ENCODE measurements around the gene COBL.
A peak's percentile ranks its signal among the peaks of the same experiment; 100 is the strongest.

The COBL gene

DNA sequence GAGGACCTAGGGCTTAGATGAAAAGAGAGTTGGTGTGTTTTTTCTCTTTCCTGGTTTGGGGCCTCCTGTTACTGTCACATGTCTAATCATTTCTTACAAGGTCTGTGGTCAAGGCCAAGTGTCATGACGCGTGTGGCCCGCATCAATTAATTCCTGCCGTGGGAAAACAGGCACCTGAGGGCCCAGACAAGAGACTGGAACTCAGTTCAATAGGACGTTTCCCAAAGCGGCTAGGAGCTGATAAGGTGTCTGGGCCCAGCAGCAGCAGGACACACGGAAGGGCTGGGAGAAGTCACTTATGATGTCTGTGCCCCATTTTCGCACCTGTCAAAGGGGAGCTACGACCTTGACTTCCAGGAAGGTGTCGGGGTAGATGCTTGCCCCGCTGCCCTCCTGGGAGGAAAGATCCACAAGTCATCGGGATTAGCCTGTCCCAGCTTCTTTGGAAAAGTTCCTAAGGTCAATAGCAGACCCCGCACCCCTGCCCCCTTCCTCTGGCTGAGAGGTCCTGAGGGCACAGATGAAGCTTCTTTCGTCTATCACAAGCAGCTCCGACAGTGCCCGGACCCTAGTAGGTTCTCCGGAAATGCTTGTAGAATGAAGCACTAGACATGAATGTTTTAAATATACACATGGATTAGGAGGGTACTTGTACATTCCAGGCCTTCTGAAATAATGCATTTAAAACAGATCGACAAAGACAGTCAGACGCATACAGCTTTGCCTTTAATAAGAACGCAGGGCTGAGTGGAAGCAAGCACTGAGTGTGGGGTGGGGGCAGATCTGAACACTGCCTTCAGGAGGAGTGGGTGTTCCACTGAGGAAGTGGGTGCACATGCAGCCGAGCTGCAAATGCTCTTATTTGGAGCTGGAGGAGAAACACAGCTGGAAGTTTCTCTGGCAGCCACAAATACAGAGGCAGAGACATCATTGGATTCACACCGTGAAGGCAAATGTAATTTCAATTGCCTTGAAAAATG, 296.4 kb downstream of the COBL start:
- DNase-seq (ENCODE audit: low spot score): no peak

GRCh38 chr7:51019191-51019844, 297.3 kb downstream of the COBL start:
- peak; percentile 25 for DNase-seq (ENCODE audit: low spot score)

GRCh38 chr7:51017576-51018535, 298.8 kb downstream of the COBL start:
- DNase-seq (ENCODE audit: low spot score): no peak

DNA sequence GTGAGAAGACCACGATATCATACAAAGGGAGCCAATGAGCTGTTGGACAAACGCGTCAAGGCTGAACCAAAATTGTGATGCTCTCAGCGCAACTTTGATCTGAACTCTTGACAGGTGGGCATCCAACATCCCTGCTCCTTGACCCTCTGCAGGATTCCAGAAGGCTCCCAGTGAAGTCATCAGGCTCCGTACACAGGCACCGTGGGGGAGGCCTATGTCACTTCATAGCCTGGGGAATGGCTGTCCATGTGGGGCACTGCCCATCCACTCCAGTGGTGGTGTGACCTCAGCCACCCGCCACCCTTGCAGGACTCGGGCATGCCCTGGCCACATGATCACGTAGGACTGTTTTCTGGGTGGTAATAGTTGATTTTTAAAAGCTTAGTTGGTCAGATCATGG, 300.1 kb downstream of the COBL start:
- DNase-seq (ENCODE audit: low spot score): no peak

DNA sequence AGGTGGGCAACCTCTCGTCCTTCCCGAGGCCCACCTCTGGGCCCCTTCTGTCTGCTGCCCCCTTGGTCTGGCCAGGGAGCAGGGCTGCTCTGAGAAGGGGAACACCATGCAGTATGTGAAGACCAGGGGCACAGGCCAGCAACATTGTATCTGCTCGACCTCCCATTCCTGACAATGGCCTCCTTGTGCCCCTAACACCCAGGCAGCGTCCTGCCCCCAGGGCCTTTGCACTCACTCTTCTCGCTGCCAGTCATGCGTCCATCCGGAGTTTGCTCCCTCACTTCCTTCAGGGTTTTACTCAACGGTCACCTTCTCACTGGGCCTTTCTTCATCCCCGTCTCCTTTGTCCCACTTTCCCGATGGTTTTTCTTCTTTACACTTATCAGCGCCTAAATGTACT, 301.0 kb downstream of the COBL start:
- DNase-seq (ENCODE audit: low spot score): no peak

DNA sequence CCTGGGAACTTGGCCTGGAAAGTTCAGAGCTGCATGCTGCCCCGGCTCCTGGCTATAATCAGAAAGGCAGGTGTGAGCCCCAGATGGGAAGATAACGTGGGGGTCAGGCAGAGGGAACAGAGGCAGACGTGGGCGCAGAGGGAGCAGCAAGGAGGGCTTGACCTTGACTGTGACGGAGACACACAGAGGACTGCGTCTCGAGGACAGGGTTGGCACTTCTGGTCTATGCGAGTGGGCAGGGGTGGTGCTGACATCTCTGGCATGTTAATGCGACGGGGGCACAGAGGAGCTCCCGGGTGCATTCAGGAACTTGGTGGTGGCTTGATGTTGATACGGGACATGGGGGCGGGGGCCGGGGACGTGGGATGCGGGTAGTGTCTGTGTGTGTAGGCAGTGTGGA, 301.8 kb downstream of the COBL start:
- DNase-seq (ENCODE audit: low spot score): no peak

- DNase-seq (ENCODE audit: low spot score): no peak
Measured at GRCh38 chr7:51013861-51014511, 302.6 kb downstream of the COBL start.

- DNase-seq (ENCODE audit: low spot score): peak; percentile 6
Measured at GRCh38 chr7:51013218-51013786, 303.3 kb downstream of the COBL start.

GRCh38 chr7:51012569-51013217, 303.9 kb downstream of the COBL start:
- peak; percentile 2 for DNase-seq (ENCODE audit: low spot score)

DNA sequence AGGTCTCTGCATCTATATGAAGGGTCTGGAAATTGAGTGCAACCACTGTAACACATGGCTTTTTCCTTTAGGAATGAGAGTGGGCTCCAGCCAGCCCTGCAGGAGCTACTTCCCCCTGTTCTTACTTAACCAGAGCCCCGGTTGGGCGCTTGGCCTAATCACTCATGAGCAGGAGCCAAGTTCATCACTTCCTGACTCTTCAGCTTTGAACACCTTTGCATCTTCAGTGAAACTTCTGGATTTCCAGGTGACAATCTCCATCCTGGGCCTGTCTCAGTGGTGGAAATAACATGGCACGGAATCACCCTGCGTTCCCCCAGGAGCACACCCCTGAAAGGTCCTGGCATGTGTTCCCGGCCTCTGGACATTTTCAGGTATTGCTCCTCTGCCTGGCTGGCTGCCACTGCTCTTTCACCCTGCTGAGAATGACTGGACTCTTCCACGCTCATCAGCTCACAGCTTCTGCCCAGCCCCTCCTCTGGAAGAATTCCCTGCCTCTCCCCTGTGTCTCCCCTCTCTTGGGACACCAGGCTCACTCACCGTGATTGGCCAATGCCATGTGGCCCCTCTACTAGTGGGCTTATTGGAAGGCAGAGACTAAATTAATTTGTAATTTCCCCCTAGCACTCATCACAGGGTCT, 304.8 kb downstream of the COBL start:
- DNase-seq (ENCODE audit: low spot score): peak; percentile 2

- no peak for DNase-seq (ENCODE audit: low spot score)
Measured at GRCh38 chr7:51010534-51010933, 306.1 kb downstream of the COBL start.

GRCh38 chr7:51009716-51010496, 306.7 kb downstream of the COBL start:
- no peak for DNase-seq (ENCODE audit: low spot score)

- DNase-seq (ENCODE audit: low spot score): peak; percentile 28
Measured at GRCh38 chr7:51007551-51008505, 308.8 kb downstream of the COBL start.

DNA sequence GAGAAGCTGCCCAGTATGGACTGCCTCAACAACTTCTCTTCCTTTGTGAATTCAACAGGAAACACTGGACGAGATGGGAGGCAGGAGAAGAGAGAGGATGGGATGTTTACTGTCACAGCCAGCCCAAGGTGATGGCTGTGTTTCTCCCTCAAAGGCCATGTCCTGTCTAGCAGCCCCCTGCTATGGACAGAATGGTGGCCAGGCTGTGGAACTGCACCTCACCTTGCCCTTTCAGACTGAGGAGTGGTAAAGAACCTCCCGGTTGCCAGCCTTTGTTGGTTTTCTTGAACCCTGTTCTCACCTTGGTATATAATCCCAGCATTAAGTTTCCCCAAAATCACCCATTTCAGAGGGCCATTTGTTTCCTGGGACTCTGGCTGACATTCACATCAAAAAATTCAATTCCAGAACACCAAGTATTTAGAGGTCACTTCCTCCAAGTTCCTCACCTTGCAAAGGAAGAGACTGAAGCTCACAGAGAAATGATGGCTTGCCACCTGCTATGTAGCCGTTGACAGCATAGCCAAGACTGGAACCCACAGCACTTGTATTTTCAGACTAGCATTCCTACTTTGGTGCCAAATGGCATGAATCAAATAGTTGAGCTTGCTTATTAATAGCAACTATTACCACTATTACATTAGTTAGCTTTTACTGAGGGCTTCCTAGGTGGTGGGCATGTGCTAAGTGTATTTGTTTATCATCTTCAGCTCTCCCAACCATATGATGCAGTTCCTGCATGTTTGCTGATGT, 309.9 kb downstream of the COBL start:
- no peak for DNase-seq (ENCODE audit: low spot score)

- DNase-seq (ENCODE audit: low spot score): no peak
Measured at GRCh38 chr7:51005074-51005473, 311.5 kb downstream of the COBL start.

DNA sequence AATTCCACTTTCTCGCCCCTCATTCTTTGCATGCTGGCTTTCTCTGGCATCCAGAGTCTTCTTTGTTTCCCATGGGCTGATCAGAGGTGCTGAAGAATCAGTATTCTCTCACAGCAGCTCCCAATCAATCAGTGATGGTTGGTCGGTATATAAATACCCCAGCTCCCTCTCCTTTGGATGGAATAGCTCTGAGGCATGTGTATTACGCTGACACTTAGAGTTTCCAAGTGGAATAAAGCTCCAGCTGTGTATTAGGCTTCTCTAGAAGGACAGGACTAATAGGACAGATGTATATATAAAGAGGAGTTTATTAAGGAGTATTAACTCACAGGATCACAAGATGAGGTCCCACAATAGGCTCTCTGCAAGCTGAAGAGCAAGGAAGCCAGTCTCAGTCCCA, 315.7 kb downstream of the COBL start:
- no peak for DNase-seq (ENCODE audit: low spot score)

DNA sequence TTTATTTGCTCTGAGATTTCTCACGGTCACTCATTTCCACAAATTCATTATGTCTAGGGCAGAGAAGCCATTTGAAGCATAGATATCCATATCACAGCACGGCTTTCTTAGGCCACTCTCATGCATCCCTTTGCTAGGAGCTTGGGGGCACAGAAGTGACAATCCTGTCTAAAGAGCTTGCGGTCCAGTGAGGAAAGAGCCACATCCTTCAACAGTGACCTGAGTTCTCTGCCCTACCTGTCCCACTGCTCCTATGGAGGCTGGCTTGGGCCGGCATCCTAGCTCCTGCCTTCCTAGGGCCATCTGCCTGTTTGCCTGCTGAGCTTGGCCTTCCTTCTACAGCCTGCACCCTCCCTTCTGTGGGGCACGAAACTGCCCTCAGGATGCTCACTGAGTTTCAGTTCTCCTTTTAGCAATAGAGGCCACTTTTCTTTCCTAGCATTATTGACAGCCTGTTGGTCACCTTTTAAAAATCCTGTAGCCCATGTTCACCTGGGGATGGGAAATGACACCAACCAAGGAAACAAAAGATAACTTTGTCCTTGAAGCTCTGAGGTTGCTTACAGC, 321.8 kb downstream of the COBL start:
- no peak for DNase-seq (ENCODE audit: low spot score)
